Left ventricle myocardium inferior (tissue), 1 donor: ENCODE data around the gene SLC38A3. TPM values are rescaled to one million over a fixed set of nuclear protein-coding genes. Genes with fewer than 3 reads are reported as not detected.

Source experiments
- DNase-seq: peaks from one replicate; pipeline ENCODE4 v3.0.0-alpha.2; 2020
- H3K27ac ChIP-seq: fragments of 200-600 bp; replicated peaks from 2 replicates; pipeline ENCODE4 v1.8.0; 2021
- H3K27me3 ChIP-seq: fragments of 200-600 bp; 2 replicates; pipeline ENCODE4 v1.8.0; 2021; ENCODE audit warnings: low read depth
- H3K36me3 ChIP-seq: fragments of 200-600 bp; 2 replicates; pipeline ENCODE4 v1.8.0; 2021
- H3K4me1 ChIP-seq: fragments of 200-600 bp; 2 replicates; pipeline ENCODE4 v1.8.0; 2021
- H3K4me3 ChIP-seq: fragments of 200-600 bp; 2 replicates; pipeline ENCODE4 v1.8.0; 2021; ENCODE audit warnings: mild to moderate bottlenecking, moderate library complexity
- H3K9me3 ChIP-seq: fragments of 200-600 bp; replicated peaks from 2 replicates; pipeline ENCODE4 v1.8.0; 2021
- intact Hi-C: fragments of 100-400 bp; cut with micrococcal nuclease; formaldehyde crosslinking; loops from one replicate; pipeline ENCODE4 v1.11.0; 2022
- total RNA-seq: library from RNA; stranded (reverse); fragmentation: NEBNext Ultra II Directional; extraction: Animal tissue kit (Norgen Biotek cat#: 25700); gene quantifications from one replicate; pipeline ENCODE4 v1.2.1, GENCODE V29; 2021
- TF ChIP-seq, protein P1 (sequence below): fragments of 200-600 bp; IDR thresholded peaks from 2 replicates; pipeline ENCODE4 v1.8.0; 2021; ENCODE audit warnings: antibody characterized with exemption, mild to moderate bottlenecking, borderline replicate concordance
- donor health status: DM: no; HTN: yes; CAD: no; lungs with severe emphysema.

SLC38A3 gene
- total RNA-seq, 1 donor from 2014 or later: 10.4 TPM

DNA sequence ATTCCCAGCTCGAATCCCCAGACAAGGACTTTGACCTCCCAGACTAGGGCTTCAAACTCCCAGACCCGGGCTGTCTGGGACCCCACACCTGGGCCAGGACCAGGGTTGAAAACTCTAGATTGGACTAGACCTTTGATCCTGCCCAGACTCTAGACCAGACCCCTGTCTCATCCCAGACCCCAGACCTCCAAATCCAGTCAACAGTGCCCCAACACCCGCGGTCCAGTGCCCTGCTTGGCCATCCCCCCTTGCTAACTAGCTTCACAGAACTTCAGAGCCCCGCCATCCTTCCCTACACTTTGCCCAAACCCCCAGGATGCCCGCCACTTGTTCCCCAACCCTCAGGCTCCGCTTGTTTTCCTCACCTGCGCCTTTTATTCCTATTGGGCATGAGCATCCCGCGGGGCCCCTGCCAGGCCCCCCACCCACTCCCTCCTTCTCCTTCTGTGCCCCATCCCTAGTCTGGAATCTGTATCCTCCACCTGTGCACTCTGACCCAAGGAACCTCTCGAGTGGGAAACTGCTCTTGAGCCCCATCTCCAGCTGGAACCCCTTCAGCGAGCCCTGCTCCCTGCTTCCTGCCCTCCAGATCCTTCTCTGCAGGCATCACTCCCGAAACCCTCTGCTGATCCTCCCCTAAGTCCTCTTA is 31.5 kb downstream of the SLC38A3 start:
- Histone ChIP-seq H3K4me3 (peak overlapping the region; percentile 91), H3K9me3 (no peaks in the 10 kb centered on the region), H3K27me3 (no peaks in the 10 kb centered on the region), H3K27ac (peak overlapping the region; percentile 99), H3K36me3 (peaks cover 4% of the 10 kb centered on the region), H3K4me1 (peaks cover 65% of the 10 kb centered on the region)
- TF ChIP-seq, protein P1, sequence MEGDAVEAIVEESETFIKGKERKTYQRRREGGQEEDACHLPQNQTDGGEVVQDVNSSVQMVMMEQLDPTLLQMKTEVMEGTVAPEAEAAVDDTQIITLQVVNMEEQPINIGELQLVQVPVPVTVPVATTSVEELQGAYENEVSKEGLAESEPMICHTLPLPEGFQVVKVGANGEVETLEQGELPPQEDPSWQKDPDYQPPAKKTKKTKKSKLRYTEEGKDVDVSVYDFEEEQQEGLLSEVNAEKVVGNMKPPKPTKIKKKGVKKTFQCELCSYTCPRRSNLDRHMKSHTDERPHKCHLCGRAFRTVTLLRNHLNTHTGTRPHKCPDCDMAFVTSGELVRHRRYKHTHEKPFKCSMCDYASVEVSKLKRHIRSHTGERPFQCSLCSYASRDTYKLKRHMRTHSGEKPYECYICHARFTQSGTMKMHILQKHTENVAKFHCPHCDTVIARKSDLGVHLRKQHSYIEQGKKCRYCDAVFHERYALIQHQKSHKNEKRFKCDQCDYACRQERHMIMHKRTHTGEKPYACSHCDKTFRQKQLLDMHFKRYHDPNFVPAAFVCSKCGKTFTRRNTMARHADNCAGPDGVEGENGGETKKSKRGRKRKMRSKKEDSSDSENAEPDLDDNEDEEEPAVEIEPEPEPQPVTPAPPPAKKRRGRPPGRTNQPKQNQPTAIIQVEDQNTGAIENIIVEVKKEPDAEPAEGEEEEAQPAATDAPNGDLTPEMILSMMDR: no peak
- intact Hi-C loops: no loop called here
- no peak for DNase-seq

DNA sequence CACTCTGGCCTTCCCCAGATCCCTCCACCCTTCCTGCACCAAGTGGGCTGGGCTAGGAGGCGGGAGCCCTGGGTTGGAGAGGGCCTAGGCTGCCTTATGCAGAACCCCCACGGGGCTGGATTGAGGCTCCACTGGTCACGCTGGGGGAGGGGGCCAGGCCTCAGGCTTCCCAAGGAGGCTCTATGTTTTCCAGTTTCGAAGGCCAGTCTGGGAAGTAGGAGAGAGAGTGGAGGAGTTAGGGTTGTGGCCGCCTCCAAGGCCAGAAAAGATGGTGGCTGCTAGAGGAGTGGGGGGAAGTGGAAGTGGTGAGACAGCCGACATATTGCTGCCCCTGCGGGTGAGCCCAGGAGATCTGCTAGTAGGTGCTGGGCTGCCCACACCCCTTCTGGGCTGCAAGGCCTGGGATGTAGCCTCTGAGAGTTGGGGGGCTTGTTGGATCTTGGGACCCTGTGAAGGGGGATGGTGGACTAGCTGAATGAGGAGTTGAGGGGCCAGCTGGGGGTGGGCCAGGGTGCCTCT is 32.1 kb downstream of the SLC38A3 start:
- H3K9me3 ChIP-seq: no peaks in the 10 kb centered on the region
- H3K36me3 ChIP-seq: peaks cover 4% of the 10 kb centered on the region
- DNase-seq: no peak
- peak overlapping the region; percentile 99 for H3K27ac ChIP-seq
- no peaks in the 10 kb centered on the region for H3K27me3 ChIP-seq
- TF ChIP-seq, protein P1: no peak
- intact Hi-C loops: no loop called here
- peaks cover 70% of the 10 kb centered on the region for H3K4me1 ChIP-seq
- peak overlapping the region; percentile 91 for H3K4me3 ChIP-seq

DNA sequence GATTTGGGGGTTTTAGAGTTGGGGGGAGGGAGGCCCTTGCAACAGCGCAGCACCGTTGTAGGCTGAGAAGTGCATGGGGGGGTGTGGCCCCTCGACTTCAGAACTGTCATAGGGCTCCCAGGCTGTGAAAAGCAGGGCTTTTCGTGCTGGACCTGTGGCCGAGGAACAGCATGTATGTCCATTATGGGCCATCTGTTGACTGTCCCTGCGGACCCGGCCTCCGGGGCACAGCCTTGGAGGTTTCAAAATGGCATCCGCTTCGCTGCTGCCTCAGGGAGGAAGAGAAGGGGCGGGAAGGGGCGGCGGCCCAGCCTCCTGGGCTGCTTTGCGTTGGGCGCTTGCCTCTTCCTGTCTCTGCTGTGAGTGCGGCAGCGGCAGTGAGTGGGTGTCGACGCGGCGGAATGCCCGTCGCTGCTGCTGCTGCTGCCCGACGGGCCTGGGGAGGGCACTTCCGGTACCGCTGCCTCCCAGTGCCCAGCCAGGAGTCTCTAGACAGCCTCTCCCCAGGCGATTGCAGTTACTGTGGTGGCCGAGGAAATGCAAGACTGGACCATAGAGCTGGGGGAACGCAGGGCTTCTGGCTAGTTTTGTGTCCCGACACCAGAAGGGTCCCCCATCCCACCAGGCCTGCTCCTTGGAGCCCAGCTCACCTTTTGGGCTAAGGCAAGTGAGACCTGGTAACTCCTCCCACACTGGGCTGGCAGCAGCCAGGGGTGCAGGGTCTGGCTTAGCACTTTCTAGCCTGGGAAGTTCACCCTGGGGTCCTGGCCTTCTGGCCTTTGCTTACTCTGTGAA is 32.9 kb downstream of the SLC38A3 start:
- Histone ChIP-seq H3K4me3 (peak overlapping the region; percentile 91), H3K9me3 (no peaks in the 10 kb centered on the region), H3K36me3 (peaks cover 4% of the 10 kb centered on the region), H3K4me1 (peaks cover 78% of the 10 kb centered on the region), H3K27me3 (no peaks in the 10 kb centered on the region), H3K27ac (peak overlapping the region; percentile 99)
- TF ChIP-seq, protein P1: no peak
- DNase-seq: peak; percentile 89
- intact Hi-C loops: no loop called here

DNA sequence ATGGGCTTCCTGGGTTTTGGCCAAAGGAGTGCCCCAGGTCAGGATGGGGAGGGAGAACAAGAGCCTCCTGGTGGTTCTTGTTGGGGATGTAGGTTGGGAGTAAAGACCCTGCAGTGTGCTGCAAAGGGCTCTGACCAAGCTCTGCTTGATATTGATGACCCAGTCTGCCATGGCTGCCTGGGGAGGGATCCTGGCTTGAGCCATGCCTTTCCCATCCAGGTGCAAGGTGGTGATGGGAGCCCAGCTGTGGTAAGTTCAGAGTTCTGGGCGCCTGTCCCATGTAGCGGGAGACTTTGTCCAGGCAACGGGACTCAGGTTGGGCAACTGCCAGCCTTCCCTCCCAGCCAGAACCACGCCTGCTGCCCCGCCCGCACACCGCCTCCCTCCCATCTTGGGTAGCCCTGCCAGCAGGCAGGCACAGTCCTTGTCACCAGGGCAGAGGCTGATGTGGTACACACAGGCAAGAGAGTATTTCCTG is 33.5 kb downstream of the SLC38A3 start:
- peak overlapping the region; percentile 99 for H3K27ac ChIP-seq
- TF ChIP-seq, protein P1: no peak
- H3K9me3 ChIP-seq: no peaks in the 10 kb centered on the region
- H3K36me3 ChIP-seq: peaks cover 4% of the 10 kb centered on the region
- DNase-seq: peak; percentile 89
- intact Hi-C loops: no loop called here
- peak overlapping the region; percentile 91 for H3K4me3 ChIP-seq
- no peaks in the 10 kb centered on the region for H3K27me3 ChIP-seq
- H3K4me1 ChIP-seq: peaks cover 84% of the 10 kb centered on the region

DNA sequence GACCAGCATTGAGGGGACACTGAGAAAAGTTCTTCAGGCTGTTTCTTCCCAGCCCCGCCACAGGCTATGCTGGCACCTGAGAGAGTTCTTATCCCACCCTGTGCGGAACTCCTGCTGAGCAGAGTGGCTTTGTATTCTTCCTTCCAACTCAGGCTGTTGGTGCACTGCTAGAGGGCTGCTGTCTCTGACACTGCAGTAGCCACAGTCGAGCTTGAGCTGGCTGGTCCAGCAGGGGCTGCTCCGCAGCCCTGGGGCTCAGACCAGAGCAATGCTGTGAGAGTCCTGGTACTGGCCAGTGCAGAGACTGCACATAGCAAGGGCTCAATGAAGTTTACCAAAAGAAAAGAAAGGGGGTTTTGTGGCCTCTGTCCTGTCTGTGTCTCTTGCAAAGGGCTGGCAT is 34.6 kb downstream of the SLC38A3 start:
- H3K4me3 ChIP-seq: peak overlapping the region; percentile 91
- TF ChIP-seq, protein P1: no peak
- peak overlapping the region; percentile 99 for H3K27ac ChIP-seq
- intact Hi-C loops: no loop called here
- H3K36me3 ChIP-seq: peaks cover 4% of the 10 kb centered on the region
- no peaks in the 10 kb centered on the region for H3K27me3 ChIP-seq
- H3K4me1 ChIP-seq: peaks cover 94% of the 10 kb centered on the region
- no peaks in the 10 kb centered on the region for H3K9me3 ChIP-seq
- no peak for DNase-seq
